ENCODE measurements around the gene MVB12A. TPM values are rescaled to one million over a fixed set of nuclear protein-coding genes. Genes with fewer than 3 reads are reported as not detected.

The MVB12A gene
- total and polyA plus RNA-seq, 2 experiments from 2014 or later, result 49.6 to 68.3 TPM

GRCh38 chr19:17380426-17381138 is 39.3 kb upstream of the MVB12A start:
- 0 out of 2 replicates have a peak, but pooled peaks cover 8% of the 10 kb centered on the region for H3K27me3 ChIP-seq (replicated peaks; ENCODE audit: insufficient read depth)
- no peak overlapping the region for H3K4me2 ChIP-seq (ENCODE audit: unreplicated experiment)
- no peak for TF ChIP-seq EZH2 (IDR thresholded peaks at IDR 0.05; ENCODE audit: insufficient read depth, poor library complexity, severe bottlenecking)
- no peak for TF ChIP-seq EZH2phosphoT487 (IDR thresholded peaks at IDR 0.05; ENCODE audit: insufficient read depth, low read depth)
- H3K79me2 ChIP-seq (ENCODE audit: insufficient read depth), result no peaks in the 10 kb centered on the region
- no peaks in the 10 kb centered on the region for H3K9me2 ChIP-seq (ENCODE audit: insufficient read depth)
- H4K20me1 ChIP-seq (ENCODE audit: insufficient read depth), result no peaks in the 10 kb centered on the region
- H3K9me3 ChIP-seq (ENCODE audit: low read depth), result no peaks in the 10 kb centered on the region
- WGBS, 2 experiments (ENCODE audit: low coverage in 1 of 2, low lambda C conversion rate in 2 of 2, missing lambda C conversion rate in 2 of 2), result 92 to 94% methylated on average over 5 of the region's 5 CpGs
- no peak overlapping the region for H2AFZ ChIP-seq
- DNase-seq, result no peak
- no peak overlapping the region for H3K9ac ChIP-seq
- no peaks in the 10 kb centered on the region for H3F3A ChIP-seq (ENCODE audit: insufficient read depth)
- H3K36me3 ChIP-seq (ENCODE audit: low read depth), result no peaks in the 10 kb centered on the region
- H3K4me3 ChIP-seq, result no peak overlapping the region
- in situ Hi-C loops (cut with MboI), result loop anchor here (5.0 to 10.0 kb wide), 2 partner anchors 33 to 76 kb away; partner anchors contain the start of genes ABHD8, DDA1 and MRPL34
- H3K27ac ChIP-seq, result no peak overlapping the region
- peaks cover 5% of the 10 kb centered on the region; the same call in 1 of the 2 replicates for H3K4me1 ChIP-seq (ENCODE audit: insufficient read depth)

DNA sequence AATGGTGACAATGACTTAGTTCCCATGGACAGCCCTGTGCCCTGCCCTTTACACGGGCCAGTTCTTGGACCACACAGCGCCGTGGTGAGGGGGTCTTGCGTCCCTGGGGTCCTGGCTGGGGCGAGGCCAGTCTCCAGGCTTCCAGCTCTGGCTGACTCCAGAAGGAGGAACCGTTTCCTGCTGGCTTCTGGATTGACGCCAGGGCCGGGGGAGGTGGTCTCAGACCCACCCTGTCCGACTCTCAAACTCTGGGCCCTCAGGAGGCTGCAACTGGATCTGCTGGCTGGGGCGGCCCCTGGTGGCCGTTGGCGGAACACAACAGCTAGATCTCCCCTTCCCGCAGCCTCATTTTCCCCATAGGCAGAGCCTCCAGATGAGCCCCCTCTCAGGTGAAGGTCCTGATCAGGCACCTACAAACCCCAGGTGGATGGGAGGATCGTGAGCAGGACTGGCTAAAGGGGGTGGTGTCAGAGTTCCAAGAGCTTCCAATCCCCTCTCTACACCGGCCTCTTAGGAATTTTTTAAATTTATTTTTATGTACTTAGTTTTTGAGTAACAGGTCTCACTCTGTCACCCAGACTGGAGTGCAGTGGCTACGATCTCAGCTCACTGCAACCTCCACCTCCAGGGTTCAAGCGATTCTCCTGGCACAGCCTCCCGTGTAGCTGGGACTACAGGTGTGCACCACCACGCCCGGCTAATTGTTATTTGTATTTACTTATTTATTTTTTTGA is 33.8 kb upstream of the MVB12A start:
- DNase-seq, result peak; percentile 66
- no peak overlapping the region for H3K4me2 ChIP-seq (ENCODE audit: unreplicated experiment)
- no peak overlapping the region for H3K27ac ChIP-seq
- H3K9ac ChIP-seq, result no peak overlapping the region
- H4K20me1 ChIP-seq (ENCODE audit: insufficient read depth), result no peaks in the 10 kb centered on the region
- H3K4me1 ChIP-seq (ENCODE audit: insufficient read depth), result peaks cover 5% of the 10 kb centered on the region; the same call in 1 of the 2 replicates
- H3K9me3 ChIP-seq (ENCODE audit: low read depth), result no peaks in the 10 kb centered on the region
- in situ Hi-C loops (cut with MboI), result loop anchor here (10.0 kb wide), 1 partner anchor 81 kb away; the partner anchor contains the start of genes ABHD8, DDA1 and MRPL34
- no peak overlapping the region for H3K4me3 ChIP-seq
- no peaks in the 10 kb centered on the region for H3K36me3 ChIP-seq (ENCODE audit: low read depth)
- no peaks in the 10 kb centered on the region for H3K9me2 ChIP-seq (ENCODE audit: insufficient read depth)
- WGBS, 2 experiments (ENCODE audit: low coverage in 1 of 2, low lambda C conversion rate in 2 of 2, missing lambda C conversion rate in 2 of 2), result 36 to 38% methylated on average over 20 of the region's 20 CpGs
- TF ChIP-seq EZH2phosphoT487 (IDR thresholded peaks at IDR 0.05; ENCODE audit: insufficient read depth, low read depth) (no peak), EZH2 (IDR thresholded peaks at IDR 0.05; ENCODE audit: insufficient read depth, poor library complexity, severe bottlenecking) (no peak)
- H2AFZ ChIP-seq, result no peak overlapping the region
- H3F3A ChIP-seq (ENCODE audit: insufficient read depth), result peaks cover 8% of the 10 kb centered on the region; the same call in 1 of the 2 replicates
- no peaks in the 10 kb centered on the region for H3K79me2 ChIP-seq (ENCODE audit: insufficient read depth)
- H3K27me3 ChIP-seq (replicated peaks; ENCODE audit: insufficient read depth), result no peaks in the 10 kb centered on the region; the same call in 1 of the 2 replicates

GRCh38 chr19:17389288-17389687 is 30.6 kb upstream of the MVB12A start:
- TF ChIP-seq EZH2phosphoT487 (IDR thresholded peaks at IDR 0.05; ENCODE audit: insufficient read depth, low read depth) (no peak), EZH2 (IDR thresholded peaks at IDR 0.05; ENCODE audit: insufficient read depth, poor library complexity, severe bottlenecking) (no peak)
- Histone ChIP-seq H3K9ac (no peak overlapping the region), H3F3A (ENCODE audit: insufficient read depth) (peaks cover 8% of the 10 kb centered on the region; the same call in 1 of the 2 replicates), H4K20me1 (ENCODE audit: insufficient read depth) (no peaks in the 10 kb centered on the region), H3K36me3 (ENCODE audit: low read depth) (no peaks in the 10 kb centered on the region), H3K9me2 (ENCODE audit: insufficient read depth) (no peaks in the 10 kb centered on the region), H3K9me3 (ENCODE audit: low read depth) (no peaks in the 10 kb centered on the region), H3K4me3 (no peak overlapping the region), H3K4me2 (ENCODE audit: unreplicated experiment) (no peak overlapping the region), H3K27ac (no peak overlapping the region), H3K4me1 (ENCODE audit: insufficient read depth) (no peaks in the 10 kb centered on the region), H3K79me2 (ENCODE audit: insufficient read depth) (no peaks in the 10 kb centered on the region), H3K27me3 (replicated peaks; ENCODE audit: insufficient read depth) (no peaks in the 10 kb centered on the region; the same call in 1 of the 2 replicates), H2AFZ (no peak overlapping the region)
- 2 to 7% methylated on average over 1 of the region's 1 CpG for WGBS, 2 experiments (ENCODE audit: low coverage in 1 of 2, low lambda C conversion rate in 2 of 2, missing lambda C conversion rate in 2 of 2)
- in situ Hi-C loops (cut with MboI), result loop anchor here (10.0 kb wide), 1 partner anchor 84 kb away; the partner anchor contains the start of genes ABHD8, DDA1 and MRPL34
- no peak for DNase-seq

GRCh38 chr19:17389957-17390664 is 29.7 kb upstream of the MVB12A start:
- Histone ChIP-seq H3K27me3 (replicated peaks; ENCODE audit: insufficient read depth) (no peaks in the 10 kb centered on the region; the same call in 1 of the 2 replicates), H3K4me3 (peak overlapping the region; percentile 81), H4K20me1 (ENCODE audit: insufficient read depth) (no peaks in the 10 kb centered on the region), H3K36me3 (ENCODE audit: low read depth) (no peaks in the 10 kb centered on the region), H3K79me2 (ENCODE audit: insufficient read depth) (no peaks in the 10 kb centered on the region), H3K9ac (no peak overlapping the region), H3K9me2 (ENCODE audit: insufficient read depth) (no peaks in the 10 kb centered on the region), H3K27ac (no peak overlapping the region), H3F3A (ENCODE audit: insufficient read depth) (peaks cover 8% of the 10 kb centered on the region; the same call in 1 of the 2 replicates), H3K4me2 (ENCODE audit: unreplicated experiment) (peak overlapping the region; percentile 77), H3K4me1 (ENCODE audit: insufficient read depth) (no peaks in the 10 kb centered on the region), H2AFZ (peak overlapping the region; percentile 96), H3K9me3 (ENCODE audit: low read depth) (no peaks in the 10 kb centered on the region)
- no peak for DNase-seq
- TF ChIP-seq EZH2 (IDR thresholded peaks at IDR 0.05; ENCODE audit: insufficient read depth, poor library complexity, severe bottlenecking) (no peak), EZH2phosphoT487 (IDR thresholded peaks at IDR 0.05; ENCODE audit: insufficient read depth, low read depth) (no peak)
- in situ Hi-C loops (cut with MboI), result loop anchor here (10.0 kb wide), 1 partner anchor 85 kb away; the partner anchor contains the start of genes ABHD8, DDA1 and MRPL34
- 13 to 32% methylated on average over 9 to 29 of the region's 37 CpGs for WGBS, 2 experiments (ENCODE audit: low coverage in 1 of 2, low lambda C conversion rate in 2 of 2, missing lambda C conversion rate in 2 of 2)

Data from GM23248 (cell line).